ENCODE measurements around the gene SPATA2L. TPM values are rescaled to one million over a fixed set of nuclear protein-coding genes. Genes with fewer than 3 reads are reported as not detected.

Gene SPATA2L
- total RNA-seq, 2 donors from 2014 or later = 17.8 to 18.4 TPM

GRCh38 chr16:89712274-89712781, 10.8 kb upstream of the SPATA2L start:
- Histone ChIP-seq H3K4me1 (peaks cover 5% of the 10 kb centered on the region), H3K27ac (no peak overlapping the region), H3K27me3 (no peaks in the 10 kb centered on the region), H3K36me3 (no peaks in the 10 kb centered on the region), H3K4me3 (peak overlapping the region; percentile 40), H3K9ac (ENCODE audit: low read depth in 2 of 2, low read length in 2 of 2) (peak overlapping the region in 1 of 2 donors; percentile 63), H3K9me3 (no peaks in the 10 kb centered on the region)
- intact Hi-C loops (cut with DNase I) = no loop called here
- TF ChIP-seq CTCF (IDR thresholded peaks at IDR 0.05) = no peak
- DNase-seq = no peak

GRCh38 chr16:89711601-89712273, 10.2 kb upstream of the SPATA2L start:
- Histone ChIP-seq H3K27me3 (no peaks in the 10 kb centered on the region), H3K36me3 (no peaks in the 10 kb centered on the region), H3K4me1 (peaks cover 5% of the 10 kb centered on the region), H3K9ac (ENCODE audit: low read depth in 2 of 2, low read length in 2 of 2) (peak overlapping the region in 1 of 2 donors; percentile 63), H3K4me3 (peak overlapping the region; percentile 40), H3K9me3 (no peaks in the 10 kb centered on the region), H3K27ac (no peak overlapping the region)
- TF ChIP-seq CTCF (IDR thresholded peaks at IDR 0.05) = no peak
- DNase-seq = peak; percentile 68
- intact Hi-C loops (cut with DNase I) = no loop called here

- H3K9ac ChIP-seq (ENCODE audit: low read depth in 2 of 2, low read length in 2 of 2) = no peak overlapping the region
- H3K36me3 ChIP-seq = no peaks in the 10 kb centered on the region
- no peak for DNase-seq
- no peak overlapping the region for H3K4me3 ChIP-seq
- no peaks in the 10 kb centered on the region for H3K9me3 ChIP-seq
- no peak overlapping the region for H3K27ac ChIP-seq
- H3K4me1 ChIP-seq = peaks cover 5% of the 10 kb centered on the region
- intact Hi-C loops (cut with DNase I) = no loop called here
- no peaks in the 10 kb centered on the region for H3K27me3 ChIP-seq
- no peak for TF ChIP-seq CTCF (IDR thresholded peaks at IDR 0.05)
Measured at GRCh38 chr16:89710709-89711564, 9.4 kb upstream of the SPATA2L start.

GRCh38 chr16:89709716-89710432, 8.4 kb upstream of the SPATA2L start:
- no peak overlapping the region for H3K27ac ChIP-seq
- no peak for DNase-seq
- intact Hi-C loops (cut with DNase I) = loop anchor here (5.0 kb wide), 2 partner anchors 82 to 152 kb away; no protein-coding TSS in a partner anchor
- no peaks in the 10 kb centered on the region for H3K9me3 ChIP-seq
- no peak overlapping the region for H3K9ac ChIP-seq (ENCODE audit: low read depth in 2 of 2, low read length in 2 of 2)
- no peak for TF ChIP-seq CTCF (IDR thresholded peaks at IDR 0.05)
- peaks cover 5% of the 10 kb centered on the region for H3K4me1 ChIP-seq
- no peaks in the 10 kb centered on the region for H3K36me3 ChIP-seq
- H3K27me3 ChIP-seq = no peaks in the 10 kb centered on the region
- H3K4me3 ChIP-seq = no peak overlapping the region

GRCh38 chr16:89709166-89709565, 7.7 kb upstream of the SPATA2L start:
- no peak for DNase-seq
- TF ChIP-seq CTCF (IDR thresholded peaks at IDR 0.05) = no peak
- Histone ChIP-seq H3K4me3 (no peak overlapping the region), H3K9me3 (no peaks in the 10 kb centered on the region), H3K9ac (ENCODE audit: low read depth in 2 of 2, low read length in 2 of 2) (no peak overlapping the region), H3K4me1 (peaks cover 5% of the 10 kb centered on the region), H3K27me3 (no peaks in the 10 kb centered on the region), H3K27ac (no peak overlapping the region), H3K36me3 (no peaks in the 10 kb centered on the region)
- intact Hi-C loops (cut with DNase I) = loop anchor here (5.0 kb wide), 2 partner anchors 83 to 153 kb away; no protein-coding TSS in a partner anchor
